Activated CD8-positive, alpha-beta T cell treated with anti-CD3 and anti-CD28 coated beads, Interleukin-2, amount 10 ng/mL, durations not matched to agents 7 days and 5 days (primary cell): ENCODE data around the gene FOXI1. TPM values are rescaled to one million over a fixed set of nuclear protein-coding genes. Genes with fewer than 3 reads are reported as not detected.

ENCODE experiments used
- ATAC-seq: fragments of 150-1000 bp; cut with Tn5 transposase; one replicate; pipeline ENCODE4 v1.10.0; 2021; ENCODE audit warnings: moderate library complexity
- CTCF ChIA-PET: fragments of 350-600 bp; sonication (Branson Sonifier 250); formaldehyde crosslinking; loops from one replicate; lab custom pipeline; 2021; ENCODE audit warnings: antibody characterized with exemption; lab: Charles Lee
- POLR2A ChIA-PET: fragments of 350-600 bp; sonication (Branson Sonifier 250); formaldehyde crosslinking; loops from one replicate; lab custom pipeline; 2021; ENCODE audit warnings: antibody characterized with exemption; lab: Charles Lee
- DNase-seq: peaks from one replicate; pipeline ENCODE4 v3.0.0-alpha.2; 2020
- H3K27ac Mint-ChIP-seq: one replicate; pipeline ENCODE4 v1.8.0; 2021; ENCODE audit warnings: mild to moderate bottlenecking, mixed read lengths
- H3K27me3 Mint-ChIP-seq: one replicate; pipeline ENCODE4 v1.8.0; 2021; ENCODE audit warnings: low read depth, mixed read lengths
- H3K36me3 Mint-ChIP-seq: one replicate; pipeline ENCODE4 v1.8.0; 2021; ENCODE audit warnings: low read depth, mixed read lengths
- H3K4me1 Mint-ChIP-seq: one replicate; pipeline ENCODE4 v1.8.0; 2021; ENCODE audit warnings: low read depth, mixed read lengths
- H3K4me3 Mint-ChIP-seq: one replicate; pipeline ENCODE4 v1.8.0; 2021; ENCODE audit warnings: mild to moderate bottlenecking, mixed read lengths
- H3K9me3 Mint-ChIP-seq: one replicate; pipeline ENCODE4 v1.8.0; 2022; ENCODE audit warnings: mixed read lengths; ENCODE audit not compliant: insufficient read depth
- total RNA-seq, 2 experiments: library from RNA; stranded (reverse); gene quantifications; one replicate each; pipeline ENCODE4 v1.2.3, GENCODE V29; 2021

Gene FOXI1
- total RNA-seq, 2 experiments from 2014 or later: not detected

GRCh38 chr5:170147051-170147752, 41.5 kb downstream of the FOXI1 start:
- Mint-ChIP-seq H3K4me3 (no peak overlapping the region), H3K27ac (no peak overlapping the region), H3K36me3 (no peaks in the 10 kb centered on the region), H3K27me3 (peaks cover 2% of the 10 kb centered on the region), H3K4me1 (no peaks in the 10 kb centered on the region), H3K9me3 (no peaks in the 10 kb centered on the region)
- ChIA-PET CTCF (no interaction called here), POLR2A (no interaction called here)
- DNase-seq: no peak
- ATAC-seq: no peak

- Mint-ChIP-seq H3K27ac (no peak overlapping the region), H3K27me3 (peaks cover 2% of the 10 kb centered on the region), H3K9me3 (no peaks in the 10 kb centered on the region), H3K4me3 (no peak overlapping the region), H3K4me1 (no peaks in the 10 kb centered on the region), H3K36me3 (no peaks in the 10 kb centered on the region)
- DNase-seq (no peak), ATAC-seq (no peak)
- ChIA-PET POLR2A (no interaction called here), CTCF (no interaction called here)
Observed at GRCh38 chr5:170147753-170148264, 42.1 kb downstream of the FOXI1 start.

- no peaks in the 10 kb centered on the region for H3K9me3 Mint-ChIP-seq
- POLR2A ChIA-PET: no interaction called here
- no peak for ATAC-seq
- no peak overlapping the region for H3K4me3 Mint-ChIP-seq
- no peak overlapping the region for H3K27ac Mint-ChIP-seq
- no peaks in the 10 kb centered on the region for H3K36me3 Mint-ChIP-seq
- H3K27me3 Mint-ChIP-seq: peaks cover 2% of the 10 kb centered on the region
- CTCF ChIA-PET: no interaction called here
- no peak for DNase-seq
- H3K4me1 Mint-ChIP-seq: no peaks in the 10 kb centered on the region
Observed at GRCh38 chr5:170148430-170149205, 42.9 kb downstream of the FOXI1 start.

GRCh38 chr5:170149206-170149515, 43.5 kb downstream of the FOXI1 start:
- DNase-seq (no peak), ATAC-seq (no peak)
- H3K27me3 Mint-ChIP-seq: peaks cover 2% of the 10 kb centered on the region
- H3K36me3 Mint-ChIP-seq: no peaks in the 10 kb centered on the region
- H3K4me3 Mint-ChIP-seq: no peak overlapping the region
- no peaks in the 10 kb centered on the region for H3K9me3 Mint-ChIP-seq
- no peak overlapping the region for H3K27ac Mint-ChIP-seq
- ChIA-PET POLR2A (no interaction called here), CTCF (no interaction called here)
- no peaks in the 10 kb centered on the region for H3K4me1 Mint-ChIP-seq

GRCh38 chr5:170150713-170151096, 45.0 kb downstream of the FOXI1 start:
- POLR2A ChIA-PET: no interaction called here
- Mint-ChIP-seq H3K4me1 (no peaks in the 10 kb centered on the region), H3K9me3 (no peaks in the 10 kb centered on the region), H3K27ac (no peak overlapping the region), H3K27me3 (peaks cover 2% of the 10 kb centered on the region), H3K36me3 (no peaks in the 10 kb centered on the region), H3K4me3 (no peak overlapping the region)
- ATAC-seq (no peak), DNase-seq (no peak)
- CTCF ChIA-PET: no interaction called here

- Mint-ChIP-seq H3K36me3 (no peaks in the 10 kb centered on the region), H3K27ac (no peak overlapping the region), H3K27me3 (peaks cover 2% of the 10 kb centered on the region), H3K4me3 (no peak overlapping the region), H3K9me3 (no peaks in the 10 kb centered on the region), H3K4me1 (no peaks in the 10 kb centered on the region)
- ChIA-PET CTCF (no interaction called here), POLR2A (no interaction called here)
- ATAC-seq (no peak), DNase-seq (no peak)
Observed at GRCh38 chr5:170151097-170151831, 45.6 kb downstream of the FOXI1 start.

GRCh38 chr5:170152767-170153166, 47.1 kb downstream of the FOXI1 start:
- Mint-ChIP-seq H3K4me3 (no peak overlapping the region), H3K4me1 (no peaks in the 10 kb centered on the region), H3K27me3 (peaks cover 3% of the 10 kb centered on the region), H3K36me3 (no peaks in the 10 kb centered on the region), H3K9me3 (no peaks in the 10 kb centered on the region), H3K27ac (no peak overlapping the region)
- ATAC-seq (no peak), DNase-seq (no peak)
- ChIA-PET CTCF (no interaction called here), POLR2A (no interaction called here)

GRCh38 chr5:170154297-170154696, 48.6 kb downstream of the FOXI1 start:
- ChIA-PET POLR2A (no interaction called here), CTCF (no interaction called here)
- no peaks in the 10 kb centered on the region for H3K36me3 Mint-ChIP-seq
- no peak overlapping the region for H3K27ac Mint-ChIP-seq
- H3K27me3 Mint-ChIP-seq: peaks cover 9% of the 10 kb centered on the region
- no peaks in the 10 kb centered on the region for H3K4me1 Mint-ChIP-seq
- DNase-seq (no peak), ATAC-seq (no peak)
- no peak overlapping the region for H3K4me3 Mint-ChIP-seq
- H3K9me3 Mint-ChIP-seq: no peaks in the 10 kb centered on the region

- Mint-ChIP-seq H3K4me1 (no peaks in the 10 kb centered on the region), H3K27me3 (peaks cover 9% of the 10 kb centered on the region), H3K9me3 (no peaks in the 10 kb centered on the region), H3K4me3 (no peak overlapping the region), H3K27ac (no peak overlapping the region), H3K36me3 (no peaks in the 10 kb centered on the region)
- no peak for DNase-seq
- ChIA-PET CTCF (no interaction called here), POLR2A (no interaction called here)
- ATAC-seq: no peak
Observed at GRCh38 chr5:170154744-170155143, 49.0 kb downstream of the FOXI1 start.

- no peak overlapping the region for H3K27ac Mint-ChIP-seq
- H3K4me1 Mint-ChIP-seq: no peaks in the 10 kb centered on the region
- H3K4me3 Mint-ChIP-seq: no peak overlapping the region
- ChIA-PET POLR2A (interaction anchor here (0.8 kb wide), 1 partner anchor 33 kb away, joined by 3 read pairs; no protein-coding TSS in a partner anchor), CTCF (no interaction called here)
- no peak for ATAC-seq
- H3K36me3 Mint-ChIP-seq: no peaks in the 10 kb centered on the region
- no peak for DNase-seq
- H3K27me3 Mint-ChIP-seq: peaks cover 9% of the 10 kb centered on the region
- H3K9me3 Mint-ChIP-seq: no peaks in the 10 kb centered on the region
Observed at GRCh38 chr5:170155771-170156170, 50.1 kb downstream of the FOXI1 start.

GRCh38 chr5:170159101-170159698, 53.5 kb downstream of the FOXI1 start:
- H3K4me3 Mint-ChIP-seq: no peak overlapping the region
- H3K27me3 Mint-ChIP-seq: peaks cover 9% of the 10 kb centered on the region
- ATAC-seq (no peak), DNase-seq (no peak)
- H3K9me3 Mint-ChIP-seq: no peaks in the 10 kb centered on the region
- no peaks in the 10 kb centered on the region for H3K36me3 Mint-ChIP-seq
- H3K4me1 Mint-ChIP-seq: no peaks in the 10 kb centered on the region
- CTCF ChIA-PET: no interaction called here
- POLR2A ChIA-PET: no interaction called here
- no peak overlapping the region for H3K27ac Mint-ChIP-seq
